GM12891 (cell line): Measurements from ENCODE around the gene MYO1F.

Experiments used
- POLR2A ChIP-seq: IDR thresholded peaks from 2 replicates; pipeline ENCODE4 v1.6.1; 2011; ENCODE audit warnings: low read depth, low read length, control low read depth
- POLR2AphosphoS5 ChIP-seq: IDR thresholded peaks from 2 replicates; pipeline ENCODE4 v1.6.1; 2011; ENCODE audit warnings: low read depth, low read length, control low read depth
- TAF1 ChIP-seq: IDR thresholded peaks from 2 replicates; pipeline ENCODE4 v1.6.1; 2011; ENCODE audit warnings: low read depth, low read length, control low read depth

DNA sequence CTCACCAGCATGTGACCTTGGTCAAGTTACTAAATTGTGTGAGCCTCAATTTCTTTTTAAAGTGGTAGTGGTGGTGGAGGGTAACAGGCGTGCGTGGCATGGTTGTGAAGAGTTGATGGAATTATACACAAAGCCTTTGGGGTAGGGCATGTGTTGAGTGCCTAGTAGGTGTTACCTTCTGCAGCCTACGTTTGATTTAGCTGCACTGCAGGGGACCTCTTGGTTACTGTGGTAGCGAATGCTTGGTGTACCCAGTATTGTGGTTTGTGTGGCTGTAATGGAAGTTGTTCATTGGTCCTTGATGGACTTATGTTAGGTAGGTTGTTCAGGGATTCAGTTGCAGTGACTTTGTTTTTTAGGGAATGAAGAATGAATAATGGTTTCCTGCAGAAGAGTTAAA, 99.4 kb downstream of the MYO1F start:
- TF ChIP-seq POLR2A (no peak), POLR2AphosphoS5 (peak; percentile 21; the same call in 1 of the 2 replicates), TAF1 (no peak)
